GM18498 (cell line): Measurements from ENCODE around the gene IL12B.
A peak's percentile ranks its signal among the peaks of the same experiment; 100 is the strongest.
"Not testable (repeated sequence)": the region's sequence is repeated elsewhere in the genome, so short reads cannot be mapped to it uniquely, and the experiment has no call there.

Source experiments
- ATAC-seq: cut with Tn5 transposase; IDR thresholded peaks from one replicate; pipeline ENCODE4 v1.9.1; 2021; ENCODE audit warnings: mild to moderate bottlenecking, moderate library complexity; ENCODE audit not compliant: unreplicated experiment

Gene IL12B

GRCh38 chr5:159333545-159333925 is 3.2 kb upstream of the IL12B start:
- ATAC-seq: no peak

- ATAC-seq: no peak
These were observed 2.7 kb upstream of the IL12B start for GRCh38 chr5:159332800-159333544.

GRCh38 chr5:159331093-159331973 is 1.0 kb upstream of the IL12B start:
- ATAC-seq: peak; percentile 77

GRCh38 chr5:159324986-159325385 is 5.3 kb downstream of the IL12B start:
- ATAC-seq: no peak

GRCh38 chr5:159324102-159324755 is 6.1 kb downstream of the IL12B start:
- no peak for ATAC-seq

- no peak for ATAC-seq
These were observed 8.1 kb downstream of the IL12B start for GRCh38 chr5:159322180-159322579.

- no peak for ATAC-seq
These were observed 10.5 kb downstream of the IL12B start for GRCh38 chr5:159319832-159320231.

GRCh38 chr5:159319363-159319762 is 10.9 kb downstream of the IL12B start:
- no peak for ATAC-seq

GRCh38 chr5:159318448-159318847 is 11.8 kb downstream of the IL12B start:
- ATAC-seq: no peak

- ATAC-seq: no peak
These were observed 12.4 kb downstream of the IL12B start for GRCh38 chr5:159317849-159318248.

GRCh38 chr5:159316519-159317383 is 13.5 kb downstream of the IL12B start:
- ATAC-seq: peak; percentile 71

- no peak for ATAC-seq
These were observed 17.1 kb downstream of the IL12B start for GRCh38 chr5:159313197-159313596.

GRCh38 chr5:159311063-159311462 is 19.2 kb downstream of the IL12B start:
- no peak for ATAC-seq

GRCh38 chr5:159310511-159310910 is 19.8 kb downstream of the IL12B start:
- ATAC-seq: peak; percentile 61

- ATAC-seq: no peak
These were observed 20.4 kb downstream of the IL12B start for GRCh38 chr5:159309689-159310433.

GRCh38 chr5:159304961-159305595 is 25.2 kb downstream of the IL12B start:
- ATAC-seq: no peak

GRCh38 chr5:159303286-159303685 is 27.0 kb downstream of the IL12B start:
- no peak for ATAC-seq

GRCh38 chr5:159301929-159302860 is 28.1 kb downstream of the IL12B start:
- ATAC-seq: not testable (repeated sequence)
